Cardiac fibroblast (primary cell): ENCODE data around the gene RENBP.

Source experiments
- DNase-seq, 2 donors: peaks; one replicate each; pipeline versions ENCODE4 v3.0.0 to v3.0.0-alpha.2; 2010; ENCODE audit warnings: low read depth in 2 of 2
- H3K4me3 ChIP-seq, 2 donors: replicated peaks in 1 of 2; 1 replicate in 1 of 2; 2 replicates in 1 of 2; pipeline ENCODE4 v1.5.1; 2011; ENCODE audit warnings: low read depth in 2 of 2, low read length in 2 of 2, mild to moderate bottlenecking in 2 of 2, moderate library complexity in 1 of 2
- TF ChIP-seq, protein P1 (sequence below): IDR thresholded peaks from one replicate; pipeline ENCODE4 v1.5.1; 2011; ENCODE audit warnings: low read depth, mild to moderate bottlenecking, low read length, inconsistent platforms

The RENBP gene

DNA sequence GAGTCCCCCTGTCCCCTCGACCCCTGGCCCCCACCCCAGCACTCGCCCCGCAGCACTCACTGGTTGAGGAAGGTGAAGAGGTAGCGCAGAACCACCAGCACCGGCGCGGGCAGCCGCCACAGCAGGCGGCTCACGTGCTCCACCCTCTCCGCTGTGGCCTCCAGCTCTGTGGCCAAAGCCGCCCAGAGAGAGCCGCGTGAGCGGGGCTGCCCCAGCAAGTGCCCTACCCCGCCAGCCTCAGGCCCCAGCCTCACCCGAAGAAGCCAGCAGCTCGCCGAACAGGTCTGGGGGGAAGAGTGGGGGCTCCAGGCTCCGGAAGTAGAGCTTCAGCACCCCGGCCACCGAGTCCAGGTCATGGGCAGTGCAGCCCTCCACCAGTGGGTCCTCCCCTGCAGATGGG lies 34.0 kb downstream of the RENBP start:
- TF ChIP-seq, protein P1, sequence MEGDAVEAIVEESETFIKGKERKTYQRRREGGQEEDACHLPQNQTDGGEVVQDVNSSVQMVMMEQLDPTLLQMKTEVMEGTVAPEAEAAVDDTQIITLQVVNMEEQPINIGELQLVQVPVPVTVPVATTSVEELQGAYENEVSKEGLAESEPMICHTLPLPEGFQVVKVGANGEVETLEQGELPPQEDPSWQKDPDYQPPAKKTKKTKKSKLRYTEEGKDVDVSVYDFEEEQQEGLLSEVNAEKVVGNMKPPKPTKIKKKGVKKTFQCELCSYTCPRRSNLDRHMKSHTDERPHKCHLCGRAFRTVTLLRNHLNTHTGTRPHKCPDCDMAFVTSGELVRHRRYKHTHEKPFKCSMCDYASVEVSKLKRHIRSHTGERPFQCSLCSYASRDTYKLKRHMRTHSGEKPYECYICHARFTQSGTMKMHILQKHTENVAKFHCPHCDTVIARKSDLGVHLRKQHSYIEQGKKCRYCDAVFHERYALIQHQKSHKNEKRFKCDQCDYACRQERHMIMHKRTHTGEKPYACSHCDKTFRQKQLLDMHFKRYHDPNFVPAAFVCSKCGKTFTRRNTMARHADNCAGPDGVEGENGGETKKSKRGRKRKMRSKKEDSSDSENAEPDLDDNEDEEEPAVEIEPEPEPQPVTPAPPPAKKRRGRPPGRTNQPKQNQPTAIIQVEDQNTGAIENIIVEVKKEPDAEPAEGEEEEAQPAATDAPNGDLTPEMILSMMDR, result no peak
- H3K4me3 ChIP-seq, result no peak overlapping the region
- no peak for DNase-seq

DNA sequence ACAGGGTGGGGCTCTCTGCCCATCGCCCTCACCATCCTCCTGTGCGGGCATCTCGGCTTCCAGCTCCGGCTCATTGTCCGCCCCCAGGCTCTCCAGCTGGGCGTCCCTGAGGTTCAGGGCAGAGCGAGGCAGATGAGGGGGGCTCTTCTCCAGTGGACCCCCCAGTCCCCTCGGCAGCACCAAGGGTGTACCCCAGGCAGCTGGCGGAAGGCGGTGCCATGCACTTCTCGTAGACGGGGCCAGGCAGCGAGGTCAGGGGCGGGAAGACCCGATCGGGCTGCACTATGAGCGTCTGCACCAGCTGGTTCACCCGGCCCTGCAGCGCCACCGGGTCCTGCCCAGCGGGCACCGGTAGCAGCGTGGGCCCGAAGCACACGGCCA lies 34.5 kb downstream of the RENBP start:
- DNase-seq, result no peak
- TF ChIP-seq, protein P1, result no peak
- H3K4me3 ChIP-seq, result no peak overlapping the region

DNA sequence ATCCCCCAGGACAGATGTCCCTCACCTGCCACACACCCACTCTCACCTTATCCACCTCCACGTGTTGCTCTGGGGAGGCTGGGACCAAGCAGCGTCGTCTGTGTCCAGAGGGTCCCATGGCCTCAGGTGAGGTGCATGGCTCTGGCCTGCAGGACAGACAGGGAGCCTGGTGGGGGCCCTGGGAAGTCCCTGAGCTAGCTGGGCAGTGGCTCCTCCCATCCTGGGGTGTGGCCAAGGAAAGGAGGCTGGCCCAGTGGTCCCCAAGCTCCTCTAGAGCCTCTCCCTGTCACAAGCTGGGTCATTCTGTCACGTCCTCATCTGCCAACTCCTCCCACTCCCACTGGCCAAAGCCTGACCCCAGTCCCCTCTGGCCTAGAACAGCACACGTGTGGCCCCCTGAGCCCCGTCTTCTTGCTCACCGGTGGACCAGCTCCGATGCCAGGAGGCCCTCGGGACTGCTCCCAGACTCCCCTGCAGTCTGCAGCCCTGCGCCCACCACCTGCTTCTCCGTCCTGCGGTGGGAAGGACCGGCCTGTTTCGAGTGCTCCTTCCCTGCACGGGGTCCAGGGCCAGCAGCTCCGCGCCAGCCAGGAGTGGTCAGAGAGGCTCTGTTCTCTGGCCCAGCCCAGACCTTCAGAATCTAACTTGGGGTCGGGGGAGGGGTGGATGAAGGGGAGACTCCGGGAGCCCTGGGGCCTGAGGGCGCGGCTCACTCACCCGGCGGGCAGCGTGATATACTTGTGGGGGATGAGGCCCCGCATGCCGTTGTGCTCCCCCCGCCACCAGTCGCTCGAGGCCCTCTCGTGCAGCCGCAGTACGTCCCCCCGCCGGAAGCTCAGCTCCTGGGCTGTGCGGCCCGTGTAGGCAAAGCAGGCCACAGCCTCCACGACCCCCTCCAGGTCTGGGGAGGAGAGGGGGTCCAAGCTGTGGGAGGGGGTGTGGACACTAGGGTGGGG lies 35.1 kb downstream of the RENBP start:
- no peak for DNase-seq
- H3K4me3 ChIP-seq, result no peak overlapping the region
- TF ChIP-seq, protein P1, result no peak

DNA sequence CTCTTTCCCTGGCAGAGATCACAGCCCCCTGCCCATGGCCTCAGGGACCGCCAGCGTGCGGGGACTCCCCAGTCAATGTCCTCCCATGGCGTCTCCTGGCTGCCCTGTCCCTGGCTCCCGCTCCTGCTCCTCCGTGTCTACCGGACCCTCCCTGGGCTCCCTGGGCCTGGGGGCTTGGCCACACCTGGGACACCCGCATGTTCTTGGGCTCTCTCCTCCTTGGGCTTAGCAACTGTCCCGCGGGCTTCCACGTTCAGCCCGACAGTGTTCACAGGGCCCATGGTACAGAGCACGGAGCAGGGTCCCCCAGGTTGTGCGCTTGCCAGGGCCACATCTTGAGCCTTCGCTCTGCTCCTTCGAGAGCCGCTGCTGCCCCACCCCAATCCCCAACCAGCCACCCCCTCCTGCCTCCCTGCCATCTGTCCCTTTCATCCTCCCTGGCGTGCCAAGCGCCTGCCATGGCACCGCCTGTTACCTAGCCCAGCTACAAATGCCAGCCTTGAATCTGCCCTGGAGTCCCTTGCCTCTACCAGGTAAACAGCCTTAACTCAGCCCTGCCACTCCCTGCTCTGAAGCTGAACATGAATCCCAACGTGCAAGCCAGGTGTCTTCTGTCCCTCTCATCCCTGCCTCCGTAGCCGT lies 36.1 kb downstream of the RENBP start:
- H3K4me3 ChIP-seq, result no peak overlapping the region
- TF ChIP-seq, protein P1, result no peak
- no peak for DNase-seq

DNA sequence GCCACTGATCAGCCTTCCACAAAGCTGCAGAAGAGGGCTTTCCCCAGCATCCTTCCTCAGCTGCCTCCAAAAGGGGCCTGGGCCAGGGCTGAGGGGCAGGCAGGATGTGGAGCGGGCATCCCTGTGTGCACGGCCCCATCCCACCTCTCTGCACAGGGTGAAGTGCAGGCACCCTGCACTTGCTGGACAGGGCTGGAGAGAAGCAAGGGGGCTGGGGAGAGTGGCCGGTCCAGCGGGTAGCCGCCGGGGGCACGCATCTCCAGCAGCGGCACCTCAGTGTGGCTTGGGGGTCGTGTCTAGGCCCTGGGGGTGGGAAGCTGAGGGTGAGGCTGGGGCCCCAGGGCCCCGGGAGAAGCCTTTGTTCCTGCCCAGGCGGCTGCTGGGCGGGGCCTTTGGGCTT lies 37.0 kb downstream of the RENBP start:
- no peak overlapping the region for H3K4me3 ChIP-seq
- DNase-seq, result no peak
- TF ChIP-seq, protein P1, result no peak

DNA sequence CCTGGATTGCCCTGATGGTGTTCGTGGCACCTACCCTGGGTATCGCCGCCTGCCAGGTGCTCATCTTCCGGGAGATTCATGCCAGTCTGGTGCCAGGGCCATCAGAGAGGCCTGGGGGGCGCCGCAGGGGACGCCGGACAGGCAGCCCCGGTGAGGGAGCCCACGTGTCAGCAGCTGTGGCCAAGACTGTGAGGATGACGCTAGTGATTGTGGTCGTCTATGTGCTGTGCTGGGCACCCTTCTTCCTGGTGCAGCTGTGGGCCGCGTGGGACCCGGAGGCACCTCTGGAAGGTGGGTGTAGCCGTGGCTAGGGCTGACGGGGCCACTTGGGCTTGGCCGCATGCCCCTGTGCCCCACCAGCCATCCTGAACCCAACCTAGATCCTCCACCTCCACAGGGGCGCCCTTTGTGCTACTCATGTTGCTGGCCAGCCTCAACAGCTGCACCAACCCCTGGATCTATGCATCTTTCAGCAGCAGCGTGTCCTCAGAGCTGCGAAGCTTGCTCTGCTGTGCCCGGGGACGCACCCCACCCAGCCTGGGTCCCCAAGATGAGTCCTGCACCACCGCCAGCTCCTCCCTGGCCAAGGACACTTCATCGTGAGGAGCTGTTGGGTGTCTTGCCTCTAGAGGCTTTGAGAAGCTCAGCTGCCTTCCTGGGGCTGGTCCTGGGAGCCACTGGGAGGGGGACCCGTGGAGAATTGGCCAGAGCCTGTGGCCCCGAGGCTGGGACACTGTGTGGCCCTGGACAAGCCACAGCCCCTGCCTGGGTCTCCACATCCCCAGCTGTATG lies 38.1 kb downstream of the RENBP start:
- no peak overlapping the region for H3K4me3 ChIP-seq
- no peak for DNase-seq
- TF ChIP-seq, protein P1, result no peak
